Tibial nerve (tissue), 3 donors: Measurements from ENCODE around the gene UBASH3A.

Experiments used
- POLR2A ChIP-seq, 2 donors: fragments of 450-650 bp; IDR thresholded peaks; one replicate each; pipeline ENCODE4 v1.6.1; 2017; ENCODE audit warnings: antibody characterized with exemption in 2 of 2, mild to moderate bottlenecking in 2 of 2, moderate library complexity in 2 of 2
- TF ChIP-seq, protein P1 (sequence below), 5 experiments: fragments of 200-600 bp in 3 of 5; fragments of 450-650 bp in 2 of 5; sonication (generic) in 3 of 5; IDR thresholded peaks; one replicate each; pipeline ENCODE4 v1.5.1; 2016 to 2019; ENCODE audit warnings: antibody characterized with exemption in 5 of 5, mild to moderate bottlenecking in 3 of 5, moderate library complexity in 2 of 5

DNA sequence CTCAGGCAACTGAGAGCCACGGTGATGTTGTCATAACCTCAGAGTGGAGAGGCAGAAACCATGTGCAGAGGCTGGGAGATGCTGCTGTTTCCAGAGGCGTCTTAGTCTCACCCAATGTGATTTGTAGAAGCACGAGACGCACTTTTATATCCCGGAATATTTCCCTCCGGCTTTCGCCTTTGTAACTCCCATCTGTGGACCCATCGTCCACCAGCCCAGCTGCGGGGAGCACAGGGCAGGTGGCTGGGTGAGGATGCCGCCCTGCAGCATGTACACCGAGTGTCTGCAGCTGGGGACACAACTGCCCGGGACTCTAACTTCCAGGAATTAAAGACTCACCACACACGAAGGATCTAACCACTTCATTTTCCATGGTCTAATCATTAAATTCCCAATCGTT lies 43.5 kb downstream of the UBASH3A start:
- TF ChIP-seq POLR2A (IDR thresholded peaks at IDR 0.05), result no peak
- TF ChIP-seq, protein P1, sequence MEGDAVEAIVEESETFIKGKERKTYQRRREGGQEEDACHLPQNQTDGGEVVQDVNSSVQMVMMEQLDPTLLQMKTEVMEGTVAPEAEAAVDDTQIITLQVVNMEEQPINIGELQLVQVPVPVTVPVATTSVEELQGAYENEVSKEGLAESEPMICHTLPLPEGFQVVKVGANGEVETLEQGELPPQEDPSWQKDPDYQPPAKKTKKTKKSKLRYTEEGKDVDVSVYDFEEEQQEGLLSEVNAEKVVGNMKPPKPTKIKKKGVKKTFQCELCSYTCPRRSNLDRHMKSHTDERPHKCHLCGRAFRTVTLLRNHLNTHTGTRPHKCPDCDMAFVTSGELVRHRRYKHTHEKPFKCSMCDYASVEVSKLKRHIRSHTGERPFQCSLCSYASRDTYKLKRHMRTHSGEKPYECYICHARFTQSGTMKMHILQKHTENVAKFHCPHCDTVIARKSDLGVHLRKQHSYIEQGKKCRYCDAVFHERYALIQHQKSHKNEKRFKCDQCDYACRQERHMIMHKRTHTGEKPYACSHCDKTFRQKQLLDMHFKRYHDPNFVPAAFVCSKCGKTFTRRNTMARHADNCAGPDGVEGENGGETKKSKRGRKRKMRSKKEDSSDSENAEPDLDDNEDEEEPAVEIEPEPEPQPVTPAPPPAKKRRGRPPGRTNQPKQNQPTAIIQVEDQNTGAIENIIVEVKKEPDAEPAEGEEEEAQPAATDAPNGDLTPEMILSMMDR (IDR thresholded peaks at IDR 0.05), result no peak
